NOMO-1 (cell line): ENCODE results near the gene SNX6.
A peak's percentile ranks its signal among the peaks of the same experiment; 100 is the strongest.
"Not testable (repeated sequence)": the region's sequence is repeated elsewhere in the genome, so short reads cannot be mapped to it uniquely, and the experiment has no call there.

Experiments
- DNase-seq, 2 experiments: peaks; one replicate each; lab custom pipeline; 2025; ENCODE audit not compliant: unreplicated experiment in 2 of 2; lab: John Stamatoyannopoulos, UW

SNX6 gene

GRCh38 chr14:34629657-34630529, at the start of gene SNX6:
SNX6 (minus strand) TSS chr14:34630148; CDS start chr14:34630116, 32 bp downstream.
- DNase-seq: peak; percentile 56 to 77

GRCh38 chr14:34678735-34679134, 48.8 kb upstream of the SNX6 start:
- no peak for DNase-seq

GRCh38 chr14:34678306-34678705, 48.4 kb upstream of the SNX6 start:
- DNase-seq: no peak

- no peak for DNase-seq
Observed at GRCh38 chr14:34676516-34677211, 46.7 kb upstream of the SNX6 start.

GRCh38 chr14:34673702-34674101, 43.8 kb upstream of the SNX6 start:
- no peak for DNase-seq

- DNase-seq: no peak
Observed at GRCh38 chr14:34671716-34672115, 41.8 kb upstream of the SNX6 start.

- peak; percentile 48 to 49 for DNase-seq
Observed at GRCh38 chr14:34668111-34668510, 38.2 kb upstream of the SNX6 start.

GRCh38 chr14:34667007-34667406, 37.1 kb upstream of the SNX6 start:
- no peak for DNase-seq

GRCh38 chr14:34665785-34666435, 36.0 kb upstream of the SNX6 start:
- peak; percentile 48 to 83 for DNase-seq

- no peak for DNase-seq
Observed at GRCh38 chr14:34662561-34663088, 32.7 kb upstream of the SNX6 start.

- DNase-seq: no peak
Observed at GRCh38 chr14:34660796-34661195, 30.8 kb upstream of the SNX6 start.

- no peak for DNase-seq
Observed at GRCh38 chr14:34655959-34656358, 26.0 kb upstream of the SNX6 start.

GRCh38 chr14:34653073-34653472, 23.1 kb upstream of the SNX6 start:
- DNase-seq: not testable (repeated sequence)

- DNase-seq: not testable (repeated sequence)
Observed at GRCh38 chr14:34652348-34652747, 22.4 kb upstream of the SNX6 start.

GRCh38 chr14:34650786-34651584, 21.0 kb upstream of the SNX6 start:
- DNase-seq: peak in 1 of 2 experiments; percentile 34

- not testable (repeated sequence) for DNase-seq
Observed at GRCh38 chr14:34650006-34650405, 20.1 kb upstream of the SNX6 start.

- peak in 1 of 2 experiments; percentile 22 for DNase-seq
Observed at GRCh38 chr14:34649344-34649743, 19.4 kb upstream of the SNX6 start.

GRCh38 chr14:34646570-34647255, 16.8 kb upstream of the SNX6 start:
- DNase-seq: no peak

- DNase-seq: peak in 1 of 2 experiments; percentile 34
Observed at GRCh38 chr14:34643361-34643760, 13.4 kb upstream of the SNX6 start.

- no peak for DNase-seq
Observed at GRCh38 chr14:34642595-34642994, 12.6 kb upstream of the SNX6 start.
